Neural progenitor cell (in vitro differentiated cells): Measurements from ENCODE around the gene CISD3. TPM values are rescaled to one million over a fixed set of nuclear protein-coding genes. Genes with fewer than 3 reads are reported as not detected.

Source experiments
- DNase-seq: peaks from one replicate; pipeline ENCODE4 v3.0.0-alpha.2; 2016; ENCODE audit warnings: low spot score
- H2AFZ ChIP-seq: fragments of 200-600 bp; sonication (generic); replicated peaks from 2 replicates; pipeline ENCODE4 v1.6.1; 2016; ENCODE audit warnings: antibody characterized with exemption
- H3F3A ChIP-seq: fragments of 200-600 bp; sonication (generic); 2 replicates; pipeline ENCODE4 v1.6.1; 2016; ENCODE audit warnings: antibody characterized with exemption, low read depth
- H3K27ac ChIP-seq: fragments of 200-600 bp; sonication (generic); 2 replicates; pipeline ENCODE4 v1.5.1; 2016; ENCODE audit warnings: mild to moderate bottlenecking
- H3K27me3 ChIP-seq: fragments of 200-600 bp; sonication (generic); 2 replicates; pipeline ENCODE4 v1.6.1; 2016; ENCODE audit warnings: mild to moderate bottlenecking, moderate library complexity
- H3K36me3 ChIP-seq: fragments of 200-600 bp; sonication (generic); 2 replicates; pipeline ENCODE4 v1.5.1; 2016
- H3K4me1 ChIP-seq: fragments of 200-600 bp; sonication (generic); 2 replicates; pipeline ENCODE4 v1.6.1; 2016; ENCODE audit warnings: mixed run types
- H3K4me2 ChIP-seq: fragments of 200-600 bp; sonication (generic); 2 replicates; pipeline ENCODE4 v1.6.1; 2016
- H3K4me3 ChIP-seq: fragments of 200-600 bp; sonication (generic); 2 replicates; pipeline ENCODE4 v1.5.1; 2016
- H3K79me2 ChIP-seq: fragments of 200-600 bp; sonication (generic); 2 replicates; pipeline ENCODE4 v1.6.1; 2016; ENCODE audit warnings: low read depth
- H3K9ac ChIP-seq: fragments of 200-600 bp; sonication (generic); 2 replicates; pipeline ENCODE4 v1.6.1; 2016
- H3K9me3 ChIP-seq: fragments of 200-600 bp; sonication (generic); 2 replicates; pipeline ENCODE4 v1.5.1; 2016; ENCODE audit warnings: low read depth
- H4K20me1 ChIP-seq: fragments of 200-600 bp; sonication (generic); 2 replicates; pipeline ENCODE4 v1.6.1; 2016; ENCODE audit warnings: low read depth
- H3K27ac Mint-ChIP-seq: 3 replicates; pipeline ENCODE4 v1.8.0; 2021; ENCODE audit warnings: mixed read lengths
- H3K27me3 Mint-ChIP-seq: 2 replicates; pipeline ENCODE4 v1.8.0; 2022; ENCODE audit warnings: low read depth, mild to moderate bottlenecking, inconsistent platforms, moderate library complexity, mixed read lengths; ENCODE audit not compliant: insufficient read depth
- H3K36me3 Mint-ChIP-seq: 3 replicates; pipeline ENCODE4 v1.8.0; 2021; ENCODE audit warnings: mixed read lengths
- H3K4me1 Mint-ChIP-seq: 3 replicates; pipeline ENCODE4 v1.8.0; 2021; ENCODE audit warnings: mixed read lengths
- H3K4me3 Mint-ChIP-seq: 3 replicates; pipeline ENCODE4 v1.8.0; 2021; ENCODE audit warnings: mild to moderate bottlenecking, moderate library complexity, mixed read lengths
- H3K9me3 Mint-ChIP-seq: 3 replicates; pipeline ENCODE4 v1.8.0; 2020; ENCODE audit warnings: mixed read lengths
- CTCF ChIP-seq: fragments of 200-600 bp; sonication (generic); IDR thresholded peaks from 2 replicates; pipeline ENCODE4 v1.5.1; 2017; ENCODE audit warnings: antibody characterized with exemption, mild to moderate bottlenecking
- EZH2 ChIP-seq: fragments of 200-600 bp; sonication (generic); IDR thresholded peaks from 2 replicates; pipeline ENCODE4 v1.6.1; 2017; ENCODE audit warnings: antibody characterized with exemption, mild to moderate bottlenecking, moderate library complexity
- EZH2phosphoT487 ChIP-seq: fragments of 200-600 bp; sonication (generic); IDR thresholded peaks from 2 replicates; pipeline ENCODE4 v1.6.1; 2017; ENCODE audit warnings: antibody characterized with exemption
- total RNA-seq: library from RNA; depleted of rRNA; stranded (reverse); fragments of >200 nt; gene quantifications from 2 replicates; pipeline ENCODE4 v1.2.3, GENCODE V29; 2015; ENCODE audit warnings: low replicate concordance

CISD3 gene
- total RNA-seq, 1 donor from 2014 or later: 0.60 TPM

GRCh38 chr17:38717139-38717745 lies 12.9 kb upstream of the CISD3 start:
- Mint-ChIP-seq H3K4me3 (no peak overlapping the region), H3K27ac (no peak overlapping the region), H3K27me3 (peaks cover 11% of the 10 kb centered on the region), H3K36me3 (peaks cover 16% of the 10 kb centered on the region), H3K9me3 (no peaks in the 10 kb centered on the region), H3K4me1 (peaks cover 20% of the 10 kb centered on the region)
- H3F3A ChIP-seq: peaks cover 28% of the 10 kb centered on the region
- peaks cover 19% of the 10 kb centered on the region for H3K4me1 ChIP-seq
- H3K27me3 ChIP-seq: peaks cover 34% of the 10 kb centered on the region
- TF ChIP-seq EZH2 (no peak), EZH2phosphoT487 (no peak), CTCF (no peak)
- H3K9me3 ChIP-seq: no peaks in the 10 kb centered on the region
- H3K9ac ChIP-seq: no peak overlapping the region
- H3K4me2 ChIP-seq: no peak overlapping the region
- no peak overlapping the region for H3K4me3 ChIP-seq
- no peaks in the 10 kb centered on the region for H3K79me2 ChIP-seq
- H2AFZ ChIP-seq: no peak overlapping the region
- no peak overlapping the region for H3K27ac ChIP-seq
- DNase-seq: no peak
- no peaks in the 10 kb centered on the region for H3K36me3 ChIP-seq
- peaks cover 32% of the 10 kb centered on the region for H4K20me1 ChIP-seq

GRCh38 chr17:38719289-38719942 lies 10.7 kb upstream of the CISD3 start:
- Histone ChIP-seq H3K27ac (no peak overlapping the region), H3K9ac (no peak overlapping the region), H3K4me3 (peak overlapping the region; percentile 38), H3K4me1 (peaks cover 19% of the 10 kb centered on the region), H3K4me2 (peak overlapping the region; percentile 79), H3K36me3 (no peaks in the 10 kb centered on the region), H3K79me2 (no peaks in the 10 kb centered on the region), H3F3A (peaks cover 28% of the 10 kb centered on the region), H3K9me3 (no peaks in the 10 kb centered on the region), H4K20me1 (peaks cover 32% of the 10 kb centered on the region), H2AFZ (no peak overlapping the region), H3K27me3 (peaks cover 34% of the 10 kb centered on the region)
- Mint-ChIP-seq H3K27ac (no peak overlapping the region), H3K27me3 (peaks cover 11% of the 10 kb centered on the region), H3K4me1 (peaks cover 20% of the 10 kb centered on the region), H3K9me3 (no peaks in the 10 kb centered on the region), H3K36me3 (peaks cover 18% of the 10 kb centered on the region), H3K4me3 (peak overlapping the region; percentile 55)
- TF ChIP-seq EZH2phosphoT487 (peak; percentile 55), EZH2 (no peak)
- peak; percentile 44 for DNase-seq

DNA sequence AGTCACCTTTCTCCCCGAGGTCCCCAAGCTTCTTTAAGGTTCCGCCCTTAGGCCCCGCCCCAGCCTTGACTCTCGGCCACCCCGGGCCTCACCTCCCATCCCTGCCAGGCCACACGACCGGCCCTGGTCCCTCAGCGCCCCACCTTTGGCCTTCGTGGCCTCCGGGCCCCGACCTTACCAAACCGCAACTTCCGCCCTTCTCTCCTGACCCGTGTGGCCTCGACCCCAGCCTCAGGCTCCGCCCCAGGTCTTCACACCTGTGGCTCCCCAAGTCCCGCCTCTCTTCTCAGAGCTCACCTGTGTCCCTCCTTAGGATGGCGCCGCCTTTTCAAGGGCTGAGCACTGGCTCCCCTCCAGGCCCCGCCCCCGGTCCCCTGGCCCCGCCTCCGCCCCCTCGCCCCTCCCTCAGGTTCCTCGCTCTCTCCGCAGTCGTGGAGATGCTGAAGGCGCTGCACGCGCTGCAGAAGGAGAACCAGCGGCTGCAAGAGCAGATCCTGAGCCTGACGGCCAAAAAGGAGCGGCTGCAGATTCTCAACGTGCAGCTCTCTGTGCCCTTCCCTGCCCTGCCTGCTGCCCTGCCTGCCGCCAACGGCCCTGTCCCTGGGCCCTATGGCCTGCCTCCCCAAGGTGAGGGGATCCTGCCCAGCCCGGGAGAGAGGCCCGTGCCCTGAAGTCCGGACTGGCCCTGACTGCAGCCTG lies 10.0 kb upstream of the CISD3 start:
- Histone ChIP-seq H3K9me3 (no peaks in the 10 kb centered on the region), H3K36me3 (no peaks in the 10 kb centered on the region), H2AFZ (no peak overlapping the region), H3K4me1 (peaks cover 18% of the 10 kb centered on the region), H4K20me1 (peaks cover 32% of the 10 kb centered on the region), H3K79me2 (no peaks in the 10 kb centered on the region), H3K4me2 (peak overlapping the region; percentile 79), H3F3A (peaks cover 28% of the 10 kb centered on the region), H3K27ac (no peak overlapping the region), H3K27me3 (peaks cover 34% of the 10 kb centered on the region), H3K4me3 (peak overlapping the region; percentile 38), H3K9ac (no peak overlapping the region)
- Mint-ChIP-seq H3K9me3 (no peaks in the 10 kb centered on the region), H3K27me3 (peaks cover 11% of the 10 kb centered on the region), H3K4me3 (no peak overlapping the region), H3K36me3 (peaks cover 18% of the 10 kb centered on the region), H3K27ac (no peak overlapping the region), H3K4me1 (peaks cover 20% of the 10 kb centered on the region)
- DNase-seq: peak; percentile 83
- peak; percentile 53 for TF ChIP-seq EZH2
- no peak for TF ChIP-seq CTCF
- no peak for TF ChIP-seq EZH2phosphoT487
